Renal pelvis (tissue), 4 donors: ENCODE measurements around the gene MAP3K9. TPM values are rescaled to one million over a fixed set of nuclear protein-coding genes. Genes with fewer than 3 reads are reported as not detected.

Experiments used
- DNase-seq: peaks from one replicate; pipeline ENCODE4 v3.0.0-alpha.2; 2013
- polyA plus RNA-seq, 3 donors: library from polyadenylated mRNA; unstranded; fragments of 120-200 nt; gene quantifications; one replicate each; pipeline ENCODE4 v1.2.1, GENCODE V29; 2013; ENCODE audit not compliant: insufficient read length in 3 of 3

The MAP3K9 gene
- polyA plus RNA-seq, 3 donors: 3.8 to 5.4 (median 5.2) TPM

GRCh38 chr14:70785556-70785955 is 23.8 kb downstream of the MAP3K9 start:
- DNase-seq: no peak

DNA sequence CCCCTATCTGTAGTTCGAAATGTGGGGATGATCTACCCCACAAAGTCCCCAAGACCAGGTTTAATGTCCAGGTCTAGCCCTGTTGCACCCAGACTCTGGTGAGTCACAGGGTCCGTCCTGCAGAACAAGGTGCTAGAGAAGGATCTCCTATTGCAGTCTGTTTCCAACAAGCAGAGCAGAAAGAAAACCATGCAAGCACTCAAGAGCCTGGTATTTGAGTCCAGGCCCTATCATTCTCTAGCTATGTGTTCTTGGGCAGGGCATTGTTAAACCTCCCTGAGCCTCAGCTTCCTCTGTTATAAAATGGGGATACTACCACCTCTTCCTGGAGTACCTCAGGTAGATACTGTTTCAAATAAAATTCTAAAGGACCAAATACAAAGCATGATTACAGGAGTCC is 24.4 kb downstream of the MAP3K9 start:
- no peak for DNase-seq

- no peak for DNase-seq
Measured at GRCh38 chr14:70782361-70782760, 27.0 kb downstream of the MAP3K9 start.

GRCh38 chr14:70780396-70781075 is 28.8 kb downstream of the MAP3K9 start:
- no peak for DNase-seq

- no peak for DNase-seq
Measured at GRCh38 chr14:70779667-70780066, 29.6 kb downstream of the MAP3K9 start.

DNA sequence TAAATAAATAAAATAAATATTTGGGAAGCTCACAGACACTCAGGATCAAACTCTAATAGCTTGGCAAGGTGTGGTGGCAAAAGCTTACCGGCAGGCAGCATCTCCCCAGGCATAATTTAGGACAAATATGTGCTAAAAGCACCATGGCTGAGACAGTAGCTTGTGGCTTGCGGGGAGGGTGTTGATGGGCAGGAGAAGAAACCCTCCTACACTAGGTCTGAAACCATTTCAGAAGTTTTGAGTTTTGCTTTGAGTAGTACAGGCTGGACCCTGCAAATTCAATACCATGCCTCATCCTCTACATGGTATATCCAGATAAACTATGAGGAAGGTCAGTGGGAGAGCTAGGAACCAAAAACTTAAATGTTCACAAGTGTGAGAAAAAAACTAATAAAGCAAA is 33.1 kb downstream of the MAP3K9 start:
- no peak for DNase-seq

- no peak for DNase-seq
Measured at GRCh38 chr14:70773182-70773862, 36.0 kb downstream of the MAP3K9 start.

GRCh38 chr14:70771781-70772212 is 37.5 kb downstream of the MAP3K9 start:
- DNase-seq: no peak

DNA sequence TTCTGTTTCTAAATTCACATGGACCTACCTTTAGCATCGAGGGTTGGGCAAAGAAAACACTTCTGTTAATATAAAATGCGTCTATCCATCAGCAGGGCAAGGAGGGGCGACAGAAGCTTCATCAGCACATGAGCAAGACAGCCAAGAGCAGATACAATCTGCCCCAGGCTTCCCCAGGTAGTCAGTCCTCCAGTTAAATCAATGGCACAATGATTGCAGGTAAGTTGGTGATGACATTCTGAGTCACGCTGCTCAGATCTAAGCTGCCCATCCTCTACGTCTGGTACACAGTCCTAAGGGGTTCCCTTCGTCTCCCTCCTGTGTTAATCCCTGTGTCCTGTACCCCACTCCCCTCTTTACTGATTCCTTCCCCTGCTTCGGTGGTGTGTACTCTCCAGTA is 38.8 kb downstream of the MAP3K9 start:
- DNase-seq: no peak

GRCh38 chr14:70759398-70759797 is 49.9 kb downstream of the MAP3K9 start:
- no peak for DNase-seq

- no peak for DNase-seq
Measured at GRCh38 chr14:70755655-70756054, 53.7 kb downstream of the MAP3K9 start.

- DNase-seq: no peak
Measured at GRCh38 chr14:70754991-70755390, 54.3 kb downstream of the MAP3K9 start.

- peak; percentile 51 for DNase-seq
Measured at GRCh38 chr14:70753518-70753953, 55.8 kb downstream of the MAP3K9 start.

GRCh38 chr14:70748422-70748821 is 60.9 kb downstream of the MAP3K9 start:
- no peak for DNase-seq

DNA sequence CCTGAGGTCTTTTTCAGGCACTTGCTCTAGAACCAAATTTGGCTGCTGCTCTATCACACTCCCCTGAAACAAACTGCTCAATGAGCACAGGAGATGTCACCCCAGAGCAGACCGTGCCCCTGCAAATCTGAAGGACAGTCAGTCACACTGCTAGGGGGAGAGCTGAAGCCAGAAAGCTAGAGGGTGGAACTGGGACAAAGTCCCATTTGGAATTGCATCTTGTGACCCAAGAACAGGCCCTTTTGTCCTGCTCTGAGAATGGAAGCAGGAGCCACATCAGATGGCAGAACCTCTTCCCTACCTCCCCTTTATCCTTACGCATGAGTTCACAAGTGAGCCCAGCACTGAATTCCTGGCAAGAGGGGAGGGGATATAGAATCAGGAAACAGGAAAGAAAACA is 64.7 kb downstream of the MAP3K9 start:
- no peak for DNase-seq

- no peak for DNase-seq
Measured at GRCh38 chr14:70742316-70742715, 67.0 kb downstream of the MAP3K9 start.

- DNase-seq: no peak
Measured at GRCh38 chr14:70741482-70741881, 67.8 kb downstream of the MAP3K9 start.

DNA sequence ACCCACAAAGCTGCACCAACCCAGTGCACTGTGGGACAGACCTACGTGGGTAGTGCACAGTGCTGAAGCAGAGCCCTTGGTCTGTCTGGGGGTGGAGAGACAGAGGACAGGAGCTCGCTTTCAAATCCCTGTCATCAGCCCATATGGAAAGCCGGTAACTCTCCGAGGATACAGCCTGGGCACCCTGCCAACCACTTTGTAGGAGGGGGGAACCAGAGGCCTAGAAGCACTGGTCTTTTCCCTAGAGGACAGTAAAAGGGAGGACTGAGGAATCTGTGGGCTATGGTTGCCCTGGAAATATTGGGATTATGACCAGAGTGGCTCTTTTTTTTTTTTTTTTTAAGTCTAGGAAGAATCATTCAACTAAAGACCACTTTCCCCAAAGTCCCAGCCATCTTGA is 74.3 kb downstream of the MAP3K9 start:
- no peak for DNase-seq

GRCh38 chr14:70731447-70732239 is 77.7 kb downstream of the MAP3K9 start:
- DNase-seq: no peak

DNA sequence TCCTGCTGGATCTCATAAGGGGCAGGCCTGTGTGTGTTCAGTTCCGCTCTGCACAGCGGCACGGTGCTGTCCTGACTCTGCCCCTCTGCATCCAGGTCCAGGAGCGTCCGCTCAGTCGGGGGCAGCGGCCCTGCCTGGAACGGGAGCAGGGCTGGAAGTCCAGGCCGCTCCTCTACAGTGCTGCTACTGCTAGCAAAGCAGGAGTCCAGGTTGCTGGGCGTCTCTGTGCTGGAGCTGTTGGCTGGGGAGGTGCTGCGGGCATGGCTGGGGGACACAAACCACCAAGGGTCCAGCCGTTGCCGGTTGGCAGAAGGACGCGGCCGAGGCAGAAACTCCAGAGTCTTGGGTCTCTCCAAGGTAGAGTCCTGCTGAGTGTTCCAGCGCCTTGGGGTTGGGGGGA is 78.9 kb downstream of the MAP3K9 start:
- DNase-seq: no peak

DNA sequence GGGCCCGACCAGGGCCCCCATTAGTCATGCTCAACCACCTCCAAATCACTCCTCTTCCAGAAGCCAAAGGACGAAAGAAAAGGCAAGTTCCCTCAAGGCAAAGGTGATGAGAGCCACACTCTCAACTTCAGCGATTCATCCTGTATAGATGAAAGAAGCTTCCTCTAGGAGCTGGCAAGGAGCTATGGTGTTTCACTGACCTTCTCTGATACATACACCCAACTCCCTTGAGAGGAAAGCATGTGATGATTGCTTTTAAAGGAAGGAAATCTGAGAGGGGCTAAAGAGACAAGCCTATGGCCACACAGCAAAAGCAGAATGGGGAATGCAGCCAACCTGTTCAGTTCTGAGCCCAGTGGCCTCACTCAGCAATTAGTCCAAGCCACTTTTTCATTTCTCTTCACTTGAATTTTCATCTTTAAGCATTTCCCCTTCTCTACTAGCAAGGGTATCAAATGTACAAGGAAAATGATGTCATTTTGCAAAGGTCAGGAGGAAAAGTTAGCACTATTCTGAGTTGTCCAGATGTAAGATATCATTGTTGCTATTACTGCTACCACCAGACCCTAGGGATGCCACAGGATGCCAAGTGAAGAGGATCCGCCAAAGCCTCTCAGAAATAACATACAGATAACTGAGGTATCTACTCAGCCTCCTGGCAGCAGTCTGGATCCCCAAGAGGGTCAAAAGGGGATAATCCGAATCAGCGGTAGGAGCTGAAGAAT is 82.5 kb downstream of the MAP3K9 start:
- no peak for DNase-seq

GRCh38 chr14:70724944-70725343 is 84.4 kb downstream of the MAP3K9 start:
- no peak for DNase-seq
